Stomach (tissue), 9 donors: ENCODE data around the gene ANKRD22. TPM values are rescaled to one million over a fixed set of nuclear protein-coding genes. Genes with fewer than 3 reads are reported as not detected.

Experiments
- DNase-seq, 2 donors: peaks; one replicate each; pipeline versions ENCODE4 v3.0.0 to v3.0.0-alpha.2; 2013 to 2019
- H3K27ac ChIP-seq, 5 donors: fragments of 200-600 bp in 4 of 5; sonication (generic) in 4 of 5; one replicate each; pipeline ENCODE4 v1.5.1; 2013 to 2019; ENCODE audit warnings: mild to moderate bottlenecking in 1 of 5, moderate library complexity in 1 of 5
- H3K27me3 ChIP-seq, 3 donors: fragments of 200-600 bp; sonication (generic); one replicate each; pipeline ENCODE4 v1.5.1; 2017 to 2019; ENCODE audit warnings: mixed run types in 1 of 3
- H3K36me3 ChIP-seq, 4 donors: fragments of 200-600 bp; sonication (generic); 1 replicate in 3 of 4; 2 replicates in 1 of 4; pipeline ENCODE4 v1.5.1; 2016 to 2019
- H3K4me1 ChIP-seq, 4 donors: fragments of 200-600 bp; sonication (generic); one replicate each; pipeline ENCODE4 v1.5.1; 2016 to 2019
- H3K4me3 ChIP-seq, 4 donors: fragments of 200-600 bp; sonication (generic) in 3 of 4; one replicate each; pipeline ENCODE4 v1.5.1; 2016 to 2019; ENCODE audit warnings: mild to moderate bottlenecking in 1 of 4
- H3K9me3 ChIP-seq, 4 donors: fragments of 200-600 bp; sonication (generic); one replicate each; pipeline ENCODE4 v1.5.1; 2016 to 2019
- CTCF ChIP-seq, 7 experiments: fragments of 450-650 bp in 4 of 7; fragments of 200-600 bp in 3 of 7; sonication (generic) in 3 of 7; IDR thresholded peaks; one replicate each; pipeline ENCODE4 v1.5.1; 2016 to 2019; ENCODE audit warnings: antibody characterized with exemption in 7 of 7, control low read depth in 2 of 7, mild to moderate bottlenecking in 1 of 7
- EP300 ChIP-seq: sonication (generic); formaldehyde crosslinking; IDR thresholded peaks from one replicate; pipeline ENCODE4 v1.6.1; 2017; ENCODE audit warnings: antibody characterized with exemption
- POLR2A ChIP-seq, 4 donors: fragments of 450-650 bp; IDR thresholded peaks; one replicate each; pipeline ENCODE4 v1.6.1; 2016; ENCODE audit warnings: antibody characterized with exemption in 4 of 4, control low read depth in 2 of 4, mild to moderate bottlenecking in 1 of 4, moderate library complexity in 1 of 4
- POLR2AphosphoS5 ChIP-seq, 3 donors: sonication (generic); formaldehyde crosslinking; IDR thresholded peaks; one replicate each; pipeline ENCODE4 v1.6.1; 2016; ENCODE audit warnings: antibody characterized with exemption in 3 of 3
- WGBS, 5 donors: extraction: QIAGEN DNeasy Blood & Tissue Kit in 3 of 5; methylation state at CpG; one replicate each; pipeline versions ENCODE4 v1.1.5 to v1.1.7; 2013 to 2018; 5-methylcytosine and 5-hydroxymethylcytosine counted together
- intact Hi-C: fragments of 100-400 bp; cut with DNase I; formaldehyde crosslinking; loops from one replicate; pipeline ENCODE4 v1.15.1; 2023; ENCODE audit warnings: low total_unique reads
- polyA plus RNA-seq, 3 donors: library from polyadenylated mRNA; stranded (reverse); fragments of 200-250 nt; gene quantifications; one replicate each; pipeline ENCODE4 v1.2.3, GENCODE V29; 2013
- total RNA-seq, 5 donors: library from RNA; depleted of rRNA; stranded (reverse); fragments of >200 nt; gene quantifications; one replicate each; pipeline versions ENCODE4 v1.1.0 to v1.2.3, GENCODE V29; 2014 to 2016
- donor health status: healthy with polysubstance abuse.
- donor health status: Bipolar disorder and iron deficiency.
- donor health status: healthy.

ANKRD22 gene
- total and polyA plus RNA-seq, 8 donors: 6.4 to 63.9 (median 36.4) TPM

GRCh38 chr10:88793712-88794299, 57.8 kb downstream of the ANKRD22 start:
- 46 to 63% (median 56%) methylated on average over 2 of the region's 2 CpGs for WGBS, 5 donors
- Histone ChIP-seq H3K36me3 (no peaks in the 10 kb centered on the region), H3K9me3 (no peaks in the 10 kb centered on the region), H3K27me3 (no peaks in the 10 kb centered on the region), H3K4me3 (no peak overlapping the region), H3K27ac (no peak overlapping the region), H3K4me1 (peaks cover 0 to 8% (median 0%) of the 10 kb centered on the region in 4 donors)
- intact Hi-C loops: no loop called here
- no peak for DNase-seq
- TF ChIP-seq POLR2A (IDR thresholded peaks at IDR 0.05) (no peak), CTCF (IDR thresholded peaks at IDR 0.05) (no peak), EP300 (no peak), POLR2AphosphoS5 (IDR thresholded peaks at IDR 0.05) (no peak)

GRCh38 chr10:88792661-88793060, 59.0 kb downstream of the ANKRD22 start:
- Histone ChIP-seq H3K4me3 (no peak overlapping the region), H3K4me1 (peaks cover 0 to 7% (median 0%) of the 10 kb centered on the region in 4 donors), H3K27ac (no peak overlapping the region), H3K36me3 (no peaks in the 10 kb centered on the region), H3K27me3 (no peaks in the 10 kb centered on the region), H3K9me3 (no peaks in the 10 kb centered on the region)
- intact Hi-C loops: no loop called here
- TF ChIP-seq POLR2A (IDR thresholded peaks at IDR 0.05) (no peak), EP300 (no peak), POLR2AphosphoS5 (IDR thresholded peaks at IDR 0.05) (no peak), CTCF (IDR thresholded peaks at IDR 0.05) (no peak)
- WGBS, 5 donors: 79 to 88% (median 83%) methylated on average over 4 of the region's 4 CpGs
- peak in 1 of 2 donors; percentile 18 for DNase-seq

GRCh38 chr10:88791924-88792323, 59.7 kb downstream of the ANKRD22 start:
- intact Hi-C loops: no loop called here
- no peaks in the 10 kb centered on the region for H3K36me3 ChIP-seq
- WGBS, 5 donors: 50 to 63% (median 56%) methylated on average over 2 of the region's 2 CpGs

GRCh38 chr10:88788924-88789323, 62.7 kb downstream of the ANKRD22 start:
- intact Hi-C loops: no loop called here
- H3K4me1 ChIP-seq: no peaks in the 10 kb centered on the region
- H3K27me3 ChIP-seq: no peaks in the 10 kb centered on the region
- H3K36me3 ChIP-seq: no peaks in the 10 kb centered on the region
- H3K9me3 ChIP-seq: no peaks in the 10 kb centered on the region
- TF ChIP-seq POLR2A (IDR thresholded peaks at IDR 0.05) (no peak), EP300 (no peak), POLR2AphosphoS5 (IDR thresholded peaks at IDR 0.05) (no peak), CTCF (IDR thresholded peaks at IDR 0.05) (no peak)
- DNase-seq: no peak
- no peak overlapping the region for H3K27ac ChIP-seq
- H3K4me3 ChIP-seq: no peak overlapping the region

More at GRCh38 chr10:88791924-88792323, 59.7 kb downstream of the ANKRD22 start:
- Histone ChIP-seq H3K27me3 (no peaks in the 10 kb centered on the region), H3K4me1 (no peaks in the 10 kb centered on the region), H3K27ac (no peak overlapping the region), H3K4me3 (no peak overlapping the region), H3K9me3 (no peaks in the 10 kb centered on the region)
- TF ChIP-seq POLR2A (IDR thresholded peaks at IDR 0.05) (no peak), CTCF (IDR thresholded peaks at IDR 0.05) (peak in 2 of 7 experiments; percentile 19 to 31)
- peak in 1 of 2 donors; percentile 37 for DNase-seq
